Brain microvascular endothelial cell (primary cell): ENCODE data around the gene GSC2.

ENCODE experiments used
- DNase-seq: peaks from one replicate; pipeline ENCODE4 v3.0.0-alpha.2; 2020
- H3K27ac ChIP-seq: fragments of 250-450 bp; sonication (Bioruptor Pico); 2 replicates; pipeline ENCODE4 v1.5.1; 2020; ENCODE audit warnings: mild to moderate bottlenecking, moderate library complexity
- H3K27me3 ChIP-seq: fragments of 250-450 bp; sonication (Bioruptor Pico); replicated peaks from 2 replicates; pipeline ENCODE4 v1.5.1; 2020; ENCODE audit warnings: mild to moderate bottlenecking
- H3K36me3 ChIP-seq: fragments of 250-450 bp; sonication (Bioruptor Pico); replicated peaks from 2 replicates; pipeline ENCODE4 v1.5.1; 2020; ENCODE audit warnings: mild to moderate bottlenecking
- H3K4me3 ChIP-seq: 2 replicates; pipeline ENCODE4 v1.5.1; 2011; ENCODE audit warnings: low read depth, mild to moderate bottlenecking, control low read depth, low read length, moderate library complexity
- in situ Hi-C: cut with HindIII; loops from 2 replicates; pipeline ENCODE4 v1.10.0; 2017; ENCODE audit warnings: low sequenced_read_pairs, low pct_ligation_motif_present
- TF ChIP-seq, protein P1 (sequence below): IDR thresholded peaks from 2 replicates; pipeline ENCODE4 v1.5.1; 2011; ENCODE audit warnings: low read depth, mild to moderate bottlenecking, moderate library complexity, low read length, control low read depth, inconsistent platforms; ENCODE audit errors: missing control alignments

GSC2 gene

DNA sequence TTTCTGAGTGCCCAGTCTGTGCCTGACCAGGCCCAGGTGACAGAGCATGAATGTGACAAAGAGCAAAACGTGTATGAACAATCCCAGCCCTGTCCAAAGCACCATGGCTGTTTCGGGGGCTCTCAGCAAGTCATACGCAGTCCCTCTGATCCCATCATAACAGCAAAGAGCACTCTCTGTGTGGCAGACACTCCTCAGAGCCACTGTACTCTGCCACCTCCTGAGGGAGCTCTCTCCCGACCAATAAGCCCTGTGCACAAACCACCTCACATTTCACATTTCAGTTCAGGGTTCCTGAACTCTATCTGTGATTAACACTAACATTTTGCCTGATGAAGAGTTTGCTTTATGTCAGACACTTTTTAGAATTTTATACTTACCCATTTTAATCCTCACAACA lies 34.5 kb downstream of the GSC2 start:
- no peak for DNase-seq
- TF ChIP-seq, protein P1, sequence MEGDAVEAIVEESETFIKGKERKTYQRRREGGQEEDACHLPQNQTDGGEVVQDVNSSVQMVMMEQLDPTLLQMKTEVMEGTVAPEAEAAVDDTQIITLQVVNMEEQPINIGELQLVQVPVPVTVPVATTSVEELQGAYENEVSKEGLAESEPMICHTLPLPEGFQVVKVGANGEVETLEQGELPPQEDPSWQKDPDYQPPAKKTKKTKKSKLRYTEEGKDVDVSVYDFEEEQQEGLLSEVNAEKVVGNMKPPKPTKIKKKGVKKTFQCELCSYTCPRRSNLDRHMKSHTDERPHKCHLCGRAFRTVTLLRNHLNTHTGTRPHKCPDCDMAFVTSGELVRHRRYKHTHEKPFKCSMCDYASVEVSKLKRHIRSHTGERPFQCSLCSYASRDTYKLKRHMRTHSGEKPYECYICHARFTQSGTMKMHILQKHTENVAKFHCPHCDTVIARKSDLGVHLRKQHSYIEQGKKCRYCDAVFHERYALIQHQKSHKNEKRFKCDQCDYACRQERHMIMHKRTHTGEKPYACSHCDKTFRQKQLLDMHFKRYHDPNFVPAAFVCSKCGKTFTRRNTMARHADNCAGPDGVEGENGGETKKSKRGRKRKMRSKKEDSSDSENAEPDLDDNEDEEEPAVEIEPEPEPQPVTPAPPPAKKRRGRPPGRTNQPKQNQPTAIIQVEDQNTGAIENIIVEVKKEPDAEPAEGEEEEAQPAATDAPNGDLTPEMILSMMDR: no peak
- Histone ChIP-seq H3K4me3 (no peak overlapping the region), H3K27ac (no peak overlapping the region), H3K36me3 (peaks cover 2% of the 10 kb centered on the region), H3K27me3 (no peaks in the 10 kb centered on the region)
- in situ Hi-C loops: no loop called here

GRCh38 chr22:19114984-19115552 lies 35.0 kb downstream of the GSC2 start:
- DNase-seq: no peak
- Histone ChIP-seq H3K4me3 (no peak overlapping the region), H3K36me3 (peaks cover 2% of the 10 kb centered on the region), H3K27ac (no peak overlapping the region), H3K27me3 (no peaks in the 10 kb centered on the region)
- TF ChIP-seq, protein P1: no peak
- in situ Hi-C loops: no loop called here

DNA sequence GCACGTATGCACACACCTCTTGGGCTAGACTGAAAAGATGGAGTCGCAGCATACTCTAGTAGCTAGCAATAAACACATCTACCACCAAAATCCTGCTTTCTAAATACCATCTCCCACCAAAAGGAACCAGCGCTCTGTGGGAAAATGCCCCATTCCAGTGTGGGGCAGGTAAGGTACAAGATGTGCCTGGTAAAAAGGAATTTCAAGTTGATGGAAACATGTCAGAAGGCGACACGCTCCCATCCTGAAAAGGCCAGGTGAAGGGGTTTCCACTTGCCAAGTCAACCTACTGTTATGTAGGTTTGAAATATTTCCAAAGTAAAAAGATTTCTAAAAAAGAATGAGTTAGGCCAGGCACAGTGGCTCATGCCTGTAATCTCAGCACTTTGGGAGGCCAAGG lies 36.7 kb downstream of the GSC2 start:
- in situ Hi-C loops: no loop called here
- Histone ChIP-seq H3K4me3 (no peak overlapping the region), H3K27me3 (no peaks in the 10 kb centered on the region), H3K36me3 (peaks cover 2% of the 10 kb centered on the region), H3K27ac (no peak overlapping the region)
- TF ChIP-seq, protein P1: no peak
- DNase-seq: no peak

GRCh38 chr22:19111584-19111983 lies 38.5 kb downstream of the GSC2 start:
- H3K27me3 ChIP-seq: no peaks in the 10 kb centered on the region
- in situ Hi-C loops: no loop called here
- no peak for DNase-seq
- H3K4me3 ChIP-seq: no peak overlapping the region
- H3K36me3 ChIP-seq: no peaks in the 10 kb centered on the region
- H3K27ac ChIP-seq: no peak overlapping the region
- TF ChIP-seq, protein P1: no peak

DNA sequence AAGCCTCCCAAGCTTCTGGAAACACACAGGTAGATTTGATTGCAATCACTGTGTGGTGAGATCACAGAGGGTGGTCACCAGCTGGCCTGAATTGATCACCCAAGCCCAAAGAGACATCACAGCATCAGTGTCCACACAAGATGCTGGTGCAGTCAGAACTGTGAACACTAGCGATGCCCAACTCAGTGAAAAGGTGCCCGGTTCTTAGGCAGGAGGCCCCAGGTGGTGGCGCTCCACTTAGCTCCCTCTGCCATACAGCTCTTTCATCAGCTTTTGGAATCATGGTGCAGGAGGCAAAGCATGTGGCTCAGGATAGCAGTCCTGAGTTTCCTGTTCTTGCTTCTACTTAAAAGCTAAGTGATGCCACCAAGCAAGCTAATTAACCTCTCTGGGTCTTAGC lies 39.0 kb downstream of the GSC2 start:
- no peaks in the 10 kb centered on the region for H3K36me3 ChIP-seq
- H3K4me3 ChIP-seq: no peak overlapping the region
- TF ChIP-seq, protein P1: no peak
- H3K27ac ChIP-seq: no peak overlapping the region
- in situ Hi-C loops: no loop called here
- DNase-seq: no peak
- no peaks in the 10 kb centered on the region for H3K27me3 ChIP-seq

- H3K27ac ChIP-seq: no peak overlapping the region
- in situ Hi-C loops: no loop called here
Measured at GRCh38 chr22:19110646-19111045, 39.4 kb downstream of the GSC2 start.

More at GRCh38 chr22:19110646-19111045, 39.4 kb downstream of the GSC2 start:
- H3K36me3 ChIP-seq: no peaks in the 10 kb centered on the region
- DNase-seq: no peak
- H3K27me3 ChIP-seq: no peaks in the 10 kb centered on the region
- TF ChIP-seq, protein P1: no peak
- no peak overlapping the region for H3K4me3 ChIP-seq
